Activated CD8-positive, alpha-beta memory T cell treated with anti-CD3 and anti-CD28 coated beads for 36 hours (primary cell): ENCODE results near the gene UBE2E2. TPM values are rescaled to one million over a fixed set of nuclear protein-coding genes. Genes with fewer than 3 reads are reported as not detected.

Experiments
- CTCF ChIA-PET: fragments of 350-600 bp; sonication (Branson Sonifier 250); formaldehyde crosslinking; loops from one replicate; lab custom pipeline; 2021; ENCODE audit warnings: antibody characterized with exemption; lab: Charles Lee
- POLR2A ChIA-PET: fragments of 350-600 bp; sonication (Branson Sonifier 250); formaldehyde crosslinking; loops from one replicate; lab custom pipeline; 2021; ENCODE audit warnings: antibody characterized with exemption; lab: Charles Lee
- total RNA-seq, 2 experiments: library from RNA; stranded (reverse); gene quantifications; one replicate each; pipeline ENCODE4 v1.2.3, GENCODE V29; 2021

Gene UBE2E2
- total RNA-seq, 2 experiments from 2014 or later, result 2.3 to 2.9 TPM

DNA sequence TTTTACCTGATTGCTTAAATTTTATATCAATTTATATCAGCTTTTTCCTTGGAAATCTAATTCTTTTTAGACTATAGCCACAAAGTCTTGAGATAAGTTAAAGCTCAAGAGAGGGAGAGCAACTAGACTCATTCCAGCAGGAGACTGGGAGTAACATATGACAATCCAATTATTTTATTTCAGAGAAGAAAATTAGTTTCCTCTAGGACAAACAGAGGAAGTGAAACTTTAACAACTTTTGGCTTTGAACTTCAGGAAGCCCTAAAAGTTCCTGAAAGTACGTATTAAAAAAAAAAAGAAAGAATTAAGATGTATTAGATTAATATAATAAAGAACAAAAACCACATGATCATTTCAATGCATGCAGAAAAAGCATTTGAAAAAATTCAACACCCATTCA lies 13.9 kb upstream of the UBE2E2 start:
- ChIA-PET POLR2A (no interaction called here), CTCF (no interaction called here)

DNA sequence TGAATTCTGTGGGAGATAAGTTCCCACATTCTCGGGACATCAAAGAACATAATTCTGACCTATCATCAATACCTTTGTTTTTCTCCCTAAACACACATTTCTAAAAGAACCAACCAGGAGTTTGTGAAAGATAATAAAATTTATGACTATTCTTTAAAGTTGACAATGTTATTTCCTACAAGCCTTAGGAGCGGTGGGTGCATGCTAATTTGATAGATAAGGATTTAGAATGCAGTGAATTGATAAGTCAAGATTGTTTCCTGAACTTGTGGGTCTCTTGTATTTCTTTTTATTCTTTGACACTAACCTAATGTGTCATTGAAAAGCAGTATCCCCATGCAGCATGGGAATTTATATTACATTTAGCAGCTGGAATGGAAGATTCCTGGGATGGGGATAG lies 10.3 kb upstream of the UBE2E2 start:
- ChIA-PET CTCF (no interaction called here), POLR2A (no interaction called here)

DNA sequence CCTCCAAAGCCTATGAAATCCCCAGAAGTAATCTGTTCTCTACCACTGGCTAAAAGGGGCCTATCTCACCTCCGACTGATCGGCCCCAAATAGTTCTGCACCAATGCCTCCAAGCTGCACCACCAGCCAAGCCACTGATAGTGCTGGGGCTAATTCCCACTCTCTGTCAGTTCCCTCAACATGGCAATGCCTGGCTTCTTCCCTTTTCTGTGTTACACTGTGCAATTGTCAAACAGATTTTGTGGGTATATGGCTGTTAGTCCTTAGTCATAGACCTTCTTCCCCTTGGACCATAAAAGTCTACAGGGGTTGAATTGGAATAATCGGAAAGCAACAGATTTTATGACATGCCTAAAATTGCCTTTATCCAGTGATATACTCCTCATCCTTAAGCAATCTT lies 9.3 kb upstream of the UBE2E2 start:
- ChIA-PET CTCF (no interaction called here), POLR2A (no interaction called here)

DNA sequence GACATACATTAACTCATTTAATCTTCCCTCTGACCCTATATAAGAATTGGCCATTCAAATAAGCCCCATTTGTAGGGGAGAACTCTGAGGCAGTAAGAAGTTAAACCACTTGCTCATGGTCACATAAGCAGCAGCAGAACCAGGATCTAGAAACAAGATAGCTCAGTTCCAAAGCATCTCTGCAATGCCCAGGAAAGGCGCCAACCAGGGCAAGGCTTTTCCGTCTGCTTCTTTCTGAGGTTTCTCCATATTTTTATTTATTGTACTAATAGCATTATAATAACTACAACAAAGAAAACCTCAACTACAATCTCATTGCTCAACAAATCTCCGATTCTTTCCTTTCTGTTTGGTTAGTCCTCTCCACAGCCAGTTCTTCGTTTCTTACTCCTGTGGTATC lies 4.3 kb upstream of the UBE2E2 start:
- CTCF ChIA-PET, result no interaction called here
- POLR2A ChIA-PET, result no interaction called here

DNA sequence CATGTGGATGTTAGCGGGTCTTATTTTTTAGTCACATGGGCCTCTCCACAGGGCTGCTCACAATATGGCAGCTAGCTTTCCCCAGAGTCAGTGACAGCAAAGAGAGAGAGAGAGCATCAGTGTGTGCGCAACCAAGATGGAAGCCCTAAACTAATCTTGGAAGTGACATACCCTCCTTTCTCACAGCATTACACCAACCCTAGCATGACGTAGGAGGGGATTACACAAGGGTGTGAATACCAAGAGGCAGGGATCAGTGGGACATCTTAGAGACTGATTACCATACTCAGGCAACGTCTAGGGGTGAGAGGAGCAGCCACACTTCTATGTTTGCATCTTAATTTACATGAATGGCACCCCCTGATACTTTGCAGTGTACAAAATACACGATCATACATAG lies 3.5 kb upstream of the UBE2E2 start:
- ChIA-PET POLR2A (no interaction called here), CTCF (no interaction called here)

DNA sequence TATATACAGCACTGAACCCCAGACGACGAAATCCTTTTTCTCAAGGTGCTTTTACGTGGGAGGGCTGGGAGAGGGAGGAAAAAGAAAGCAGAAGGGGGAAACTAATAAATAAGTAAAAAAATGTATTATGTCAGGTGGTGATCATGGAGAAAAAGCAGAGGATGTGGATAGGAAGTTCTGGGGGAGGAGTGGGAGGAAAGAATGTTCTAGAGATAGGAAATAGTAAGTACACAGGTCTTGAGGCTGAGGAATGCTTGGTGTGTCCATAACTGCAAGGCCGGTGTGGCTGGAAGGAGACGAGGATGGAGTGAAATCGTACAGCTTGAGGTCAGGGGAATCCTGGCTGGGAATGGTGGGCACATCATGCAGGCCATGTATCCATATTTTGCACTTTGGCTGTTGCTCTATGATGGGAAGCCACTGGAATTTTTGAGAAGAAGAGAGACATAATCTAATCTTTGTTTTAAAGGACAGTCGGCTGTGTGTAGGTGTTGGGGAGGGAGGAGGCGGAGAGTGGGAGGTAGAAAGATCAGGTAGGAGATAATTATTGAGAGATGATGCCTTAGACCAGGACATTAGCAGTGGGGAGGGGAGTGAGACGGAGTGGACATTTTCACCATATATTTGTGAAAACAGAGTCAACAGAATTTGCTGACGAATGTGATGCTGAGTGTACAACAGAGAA lies 1.8 kb upstream of the UBE2E2 start:
- ChIA-PET CTCF (no interaction called here), POLR2A (no interaction called here)

DNA sequence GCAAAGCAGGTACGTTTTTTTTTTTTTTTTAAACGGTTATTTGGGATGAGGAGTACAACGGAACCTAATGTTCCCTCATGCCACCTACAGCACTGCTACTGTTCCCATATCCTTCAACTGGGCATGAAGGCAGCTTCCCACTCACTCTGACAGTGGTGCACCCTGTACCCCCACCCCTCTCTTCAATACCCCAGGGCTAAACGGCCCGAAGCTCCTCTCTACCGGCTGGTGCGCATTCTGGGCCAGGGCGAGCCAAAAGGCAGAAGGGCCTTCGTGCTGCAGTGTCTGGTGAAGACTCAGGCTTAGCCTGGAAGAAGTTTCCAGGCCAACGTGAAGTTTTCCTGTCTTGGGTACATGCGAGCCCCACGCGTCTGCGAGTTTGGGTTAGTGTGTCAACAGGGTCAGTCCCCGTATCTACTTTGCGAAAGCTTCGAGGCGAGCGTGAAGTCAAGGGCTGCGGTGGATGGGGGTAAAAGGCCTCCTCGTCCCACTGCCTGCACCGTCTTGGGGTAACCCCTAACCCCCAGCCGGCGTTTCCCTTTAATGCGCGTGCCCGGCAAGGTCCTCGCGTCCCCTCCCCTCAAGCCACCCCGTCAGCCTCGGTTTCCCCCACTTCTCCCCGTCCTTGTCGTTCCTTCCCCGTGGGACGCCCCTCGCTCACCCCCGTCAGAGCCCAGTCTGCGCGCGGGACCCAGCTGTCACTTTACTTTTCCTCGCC lies 765 bp upstream of the UBE2E2 start:
- ChIA-PET POLR2A (no interaction called here), CTCF (no interaction called here)

DNA sequence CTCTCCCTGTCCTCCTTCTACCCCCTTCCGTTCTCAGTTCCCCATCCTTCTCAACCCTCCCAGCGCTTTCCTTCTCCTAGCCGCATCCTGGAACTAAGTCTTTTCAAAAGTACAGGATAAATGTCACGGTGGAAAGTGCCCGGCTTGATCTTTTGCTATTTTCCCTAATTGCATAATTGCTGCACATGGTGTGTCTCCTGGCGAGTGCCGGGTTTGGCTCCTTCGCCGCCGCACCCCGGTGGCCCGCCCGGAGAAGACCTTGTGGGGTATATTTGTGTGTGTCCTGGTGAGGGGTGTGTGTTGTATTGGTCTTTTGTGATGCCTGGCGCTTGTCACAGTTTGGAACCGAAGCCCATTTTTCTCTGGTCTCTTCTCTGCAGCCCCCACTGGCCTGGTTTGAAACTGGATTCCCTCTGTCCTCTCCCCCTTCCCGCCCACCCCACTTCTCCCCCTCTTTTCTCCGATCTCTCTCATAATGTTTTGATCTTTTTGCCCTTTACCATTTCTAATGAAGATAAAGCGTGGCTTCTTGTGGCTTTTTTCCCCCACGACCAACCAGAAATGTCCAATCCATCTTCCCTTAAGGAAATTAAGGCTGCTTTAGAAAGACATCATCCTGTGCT lies 692 bp downstream of the UBE2E2 start:
- POLR2A ChIA-PET, result no interaction called here
- CTCF ChIA-PET, result no interaction called here

DNA sequence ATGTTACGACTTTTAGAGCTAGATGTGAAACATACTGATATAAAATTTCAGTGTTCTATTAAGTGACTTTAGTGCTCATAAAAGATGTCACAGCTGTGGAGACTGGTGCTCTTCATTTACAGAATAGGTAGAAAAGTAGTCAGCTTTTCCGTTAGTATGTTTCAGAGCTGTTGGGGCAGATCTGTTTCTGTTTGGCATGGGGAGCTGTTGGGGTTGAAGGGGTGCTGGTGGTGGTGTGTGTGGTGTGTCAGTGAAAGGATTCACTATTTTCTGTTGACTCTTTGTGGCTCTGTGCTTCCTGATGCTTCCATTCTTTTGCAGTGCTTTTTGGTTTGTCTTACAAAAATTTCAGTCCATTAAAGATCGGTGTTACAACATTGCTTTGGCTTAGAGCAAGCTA lies 3.2 kb downstream of the UBE2E2 start:
- ChIA-PET POLR2A (no interaction called here), CTCF (no interaction called here)

DNA sequence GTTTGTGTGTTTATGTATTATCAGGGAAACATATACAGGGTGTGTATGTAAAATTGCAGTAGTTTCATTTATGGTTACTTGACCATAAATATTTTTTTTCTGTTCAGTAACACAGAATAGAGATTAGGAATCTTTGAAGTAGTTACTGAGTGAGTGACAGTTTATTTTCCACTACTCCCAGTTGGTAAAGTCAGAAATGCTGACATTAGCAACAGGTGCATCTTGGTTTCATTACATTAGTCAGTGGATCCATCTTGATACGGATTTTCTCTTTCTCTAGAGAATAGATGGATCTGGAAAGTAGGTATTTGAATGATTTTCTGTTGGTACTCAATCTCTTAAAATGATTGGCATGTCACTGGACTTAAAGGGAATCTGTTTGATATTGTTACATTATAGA lies 6.0 kb downstream of the UBE2E2 start:
- ChIA-PET CTCF (no interaction called here), POLR2A (no interaction called here)

DNA sequence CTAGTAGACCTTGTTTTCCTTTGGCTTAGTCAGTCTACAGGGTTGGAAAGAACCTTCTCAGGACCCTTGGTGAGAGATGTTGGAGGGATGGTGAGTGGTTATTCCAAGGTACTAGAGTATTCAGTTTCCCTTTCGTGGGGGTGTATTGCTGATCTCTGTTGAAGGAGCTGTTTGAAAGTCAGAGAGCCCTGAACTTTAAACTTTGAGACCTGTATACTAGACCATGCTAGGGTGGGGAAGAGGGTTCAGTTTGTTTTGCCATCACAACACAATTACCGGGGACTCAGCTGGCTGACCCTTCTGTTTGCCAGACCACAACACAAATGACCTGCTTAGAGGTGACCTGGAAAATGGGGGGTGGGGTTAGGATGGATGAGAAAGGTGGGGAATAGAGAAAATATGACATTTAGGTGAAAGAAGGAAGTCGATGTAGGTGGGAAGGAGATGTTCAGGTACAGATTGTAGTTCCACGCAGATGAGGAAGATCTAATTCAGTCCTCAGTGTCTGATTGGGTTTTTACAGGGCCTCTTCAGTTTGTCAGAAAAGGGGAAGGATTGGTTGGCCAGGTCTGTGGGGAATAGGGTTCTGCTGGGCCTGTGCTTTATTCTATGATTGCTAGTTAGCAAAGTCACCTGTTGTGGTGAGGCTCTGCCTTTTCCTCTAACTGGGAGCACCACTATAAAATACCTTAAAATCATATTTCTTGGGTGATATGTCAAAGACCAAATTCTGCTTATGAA lies 6.8 kb downstream of the UBE2E2 start:
- CTCF ChIA-PET, result no interaction called here
- POLR2A ChIA-PET, result no interaction called here

DNA sequence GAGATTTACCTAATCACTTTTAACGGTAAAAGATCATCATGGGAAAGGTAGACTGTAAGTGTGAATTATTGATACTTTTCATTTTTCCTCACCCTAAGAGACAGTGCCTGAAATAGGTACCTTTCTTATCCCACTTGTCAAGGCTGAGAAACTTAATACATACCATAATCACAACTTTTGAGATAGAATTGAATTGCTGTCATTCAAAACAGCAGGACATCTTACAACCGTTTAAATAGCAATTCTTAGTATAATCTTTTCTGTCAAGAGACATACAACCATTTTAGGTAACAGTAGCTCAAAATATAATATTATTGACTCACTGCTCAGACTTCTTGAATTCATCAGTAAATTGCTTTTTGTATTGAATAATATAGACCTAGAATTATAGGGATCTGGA lies 10.7 kb downstream of the UBE2E2 start:
- ChIA-PET CTCF (no interaction called here), POLR2A (no interaction called here)

DNA sequence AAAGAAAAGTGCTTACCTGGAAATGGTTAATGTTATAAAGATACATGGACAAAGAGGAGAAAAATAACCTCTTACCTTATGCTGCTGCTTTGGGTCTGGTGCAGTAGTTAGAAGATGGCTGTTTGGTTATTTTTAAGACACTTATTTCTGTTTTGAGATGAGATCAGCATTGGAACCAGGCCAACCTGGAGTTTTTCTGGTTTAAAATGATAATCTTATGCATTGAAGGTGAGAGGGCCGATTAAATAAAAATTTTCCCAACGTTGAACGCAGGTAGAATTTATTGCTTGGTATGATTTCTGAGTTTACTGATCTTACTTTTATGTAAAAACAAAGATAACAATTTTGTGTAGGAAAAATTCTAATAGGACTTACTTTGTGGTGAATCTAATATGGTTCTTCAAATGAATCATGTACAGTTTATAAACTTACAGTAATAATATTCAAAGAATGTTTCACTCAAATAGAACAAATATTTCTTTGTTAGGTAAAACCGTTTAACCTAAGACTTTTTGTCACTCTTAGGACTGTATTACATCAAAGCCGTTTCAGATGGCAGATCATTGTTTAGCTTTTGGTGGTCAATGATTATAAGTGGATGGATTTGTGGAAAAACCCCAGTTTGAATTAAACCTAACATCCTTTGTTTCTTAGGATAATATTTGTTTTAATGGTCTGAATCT lies 14.9 kb downstream of the UBE2E2 start:
- ChIA-PET POLR2A (no interaction called here), CTCF (no interaction called here)

DNA sequence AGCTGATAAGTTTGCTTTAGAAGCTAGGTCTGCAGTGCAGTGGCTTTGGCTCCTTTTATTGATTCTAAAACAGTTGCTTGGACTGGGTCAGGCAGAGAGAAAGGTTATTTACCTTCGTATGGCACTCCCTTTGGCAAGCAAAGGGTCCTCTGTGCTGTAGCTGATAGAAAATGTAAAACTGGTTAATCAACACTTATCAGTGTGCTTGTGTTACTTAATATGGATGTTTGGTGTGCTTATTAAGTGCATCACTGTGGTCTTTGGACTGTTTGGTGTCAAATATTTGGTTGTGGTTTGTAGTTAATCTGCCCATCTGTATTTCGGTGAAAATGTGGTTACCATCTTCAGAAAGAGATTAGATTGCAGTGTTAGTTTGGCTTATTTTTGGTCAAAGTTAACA lies 16.0 kb downstream of the UBE2E2 start:
- ChIA-PET POLR2A (no interaction called here), CTCF (no interaction called here)

DNA sequence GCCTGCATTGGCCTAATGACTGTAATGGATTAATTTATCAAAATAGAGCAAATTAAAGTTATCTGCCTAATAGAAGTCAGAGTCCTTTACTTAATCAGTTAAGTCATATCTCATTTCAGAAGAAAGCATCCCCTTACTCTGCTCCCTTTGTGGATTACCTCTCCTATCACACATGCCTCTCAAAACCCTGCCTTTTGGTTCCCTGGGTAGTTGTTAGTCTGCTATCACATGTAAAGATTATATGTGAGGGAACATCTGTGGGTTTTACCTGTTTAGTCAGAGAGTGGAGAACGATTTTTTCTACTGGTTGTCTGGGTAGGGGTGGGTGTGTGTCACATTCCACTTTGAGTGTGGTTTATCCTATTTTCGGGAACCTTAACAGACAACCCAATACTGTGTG lies 16.4 kb downstream of the UBE2E2 start:
- POLR2A ChIA-PET, result no interaction called here
- CTCF ChIA-PET, result no interaction called here

DNA sequence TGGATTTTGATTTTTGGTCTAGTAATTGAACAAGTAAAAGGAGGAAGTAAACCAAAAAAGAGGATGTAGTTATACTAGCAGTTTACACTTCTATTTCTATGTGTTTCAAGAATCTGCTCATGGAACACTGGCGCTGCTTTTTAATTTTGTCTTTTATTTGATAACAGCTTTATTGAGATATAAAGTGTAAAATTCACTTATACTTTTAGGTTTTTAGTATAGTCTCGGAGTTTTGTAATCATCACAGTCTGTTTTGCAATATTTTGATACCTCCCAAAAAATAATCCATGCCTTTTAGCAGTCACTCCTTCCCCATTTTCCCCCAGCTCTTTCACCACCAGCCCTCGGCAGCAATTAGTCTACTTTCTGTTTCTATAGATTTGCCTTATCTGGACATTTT lies 18.0 kb downstream of the UBE2E2 start:
- ChIA-PET CTCF (no interaction called here), POLR2A (no interaction called here)

DNA sequence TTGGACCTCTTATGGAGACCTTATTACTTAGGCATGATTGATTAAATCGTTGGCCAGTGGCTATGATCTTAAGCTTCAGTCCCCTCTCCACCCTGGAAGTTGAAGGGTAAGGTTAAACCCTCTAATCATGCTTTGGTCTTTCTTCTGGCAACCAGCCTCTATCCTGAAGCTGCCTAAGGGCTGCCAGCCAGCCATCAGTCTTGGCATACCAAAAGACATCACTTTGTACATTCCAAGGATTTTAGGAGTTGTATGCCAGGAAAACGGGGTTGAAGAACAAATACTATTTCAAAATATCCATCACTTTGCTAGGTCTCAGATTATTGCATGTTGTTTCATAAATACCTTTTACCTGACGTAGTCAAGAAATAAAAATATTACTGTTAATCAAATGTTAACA lies 28.9 kb downstream of the UBE2E2 start:
- CTCF ChIA-PET, result no interaction called here
- POLR2A ChIA-PET, result no interaction called here

DNA sequence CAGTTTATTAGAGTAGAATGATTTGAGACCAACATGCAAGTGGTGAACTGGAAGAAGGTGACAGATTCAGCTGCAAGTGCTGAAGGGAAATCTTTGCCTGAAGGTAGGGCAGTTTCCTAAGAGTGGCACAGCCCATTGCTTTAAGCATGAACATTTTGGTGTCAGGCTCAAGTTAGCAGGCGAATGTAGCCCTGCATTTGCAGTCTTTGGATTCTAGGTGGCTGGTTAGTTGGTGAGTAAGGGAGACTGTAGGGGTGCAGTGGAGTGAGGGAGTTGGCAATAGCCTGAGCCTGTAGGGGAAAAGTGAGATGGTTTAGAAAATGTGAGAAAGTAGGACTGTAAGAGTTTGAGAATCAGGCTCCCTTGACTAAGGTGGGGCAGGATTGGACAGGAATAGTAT lies 29.7 kb downstream of the UBE2E2 start:
- CTCF ChIA-PET, result no interaction called here
- POLR2A ChIA-PET, result no interaction called here

DNA sequence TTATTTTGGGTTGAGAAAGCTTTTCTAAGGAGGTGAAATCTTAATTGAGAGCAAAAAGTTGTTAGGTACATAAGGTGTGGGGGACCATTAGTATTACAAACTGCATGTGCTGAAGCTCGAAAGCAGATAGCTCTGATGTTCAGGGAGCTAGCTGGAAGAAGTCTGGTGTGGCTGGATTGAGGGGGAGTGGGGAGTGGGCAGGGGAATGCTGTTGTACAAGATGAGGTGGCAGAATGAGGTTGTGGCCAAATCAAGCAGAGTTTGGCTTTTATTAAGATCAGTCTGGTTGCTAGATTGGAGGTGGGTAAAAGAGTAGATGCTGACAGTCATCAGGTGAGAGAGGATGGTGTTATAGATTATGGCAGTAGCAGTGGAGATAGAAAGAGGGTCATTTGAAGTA lies 32.1 kb downstream of the UBE2E2 start:
- CTCF ChIA-PET, result no interaction called here
- POLR2A ChIA-PET, result no interaction called here

DNA sequence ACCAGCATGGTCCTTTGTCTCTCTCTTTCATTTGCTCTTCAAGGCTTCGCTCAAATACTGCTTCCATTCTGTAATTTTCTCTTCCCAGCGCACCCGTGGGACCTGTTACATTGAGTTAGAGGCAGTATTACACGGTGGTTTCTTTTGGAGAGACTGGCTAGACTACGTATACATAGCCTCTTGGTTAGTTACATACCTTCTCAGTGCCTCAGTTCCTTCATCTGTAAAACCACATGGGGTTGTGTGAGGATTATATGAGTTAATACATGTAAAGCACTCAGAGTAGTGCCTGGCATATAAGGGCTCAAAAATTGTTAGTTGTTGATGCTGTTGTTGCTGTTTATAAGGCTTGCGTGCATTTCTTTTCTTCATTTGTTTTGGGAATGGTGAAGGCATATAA lies 33.8 kb downstream of the UBE2E2 start:
- POLR2A ChIA-PET, result no interaction called here
- CTCF ChIA-PET, result no interaction called here
